Glomerular endothelial cell (primary cell): Measurements from ENCODE around the gene ROS1. TPM values are rescaled to one million over a fixed set of nuclear protein-coding genes. Genes with fewer than 3 reads are reported as not detected.

Experiments used
- DNase-seq: peaks from one replicate; pipeline ENCODE4 v3.0.0-alpha.2; 2011; ENCODE audit warnings: low read depth, low spot score; ENCODE audit errors: extremely low read depth
- total RNA-seq: library from RNA; depleted of rRNA; stranded (reverse); fragments of >200 nt; gene quantifications from 2 replicates; pipeline ENCODE4 v1.2.3, GENCODE V29; 2015

Gene ROS1
- total RNA-seq, 1 donor from 2014 or later: 0.06 TPM

GRCh38 chr6:117326396-117326795 lies 99.3 kb downstream of the ROS1 start:
- DNase-seq: no peak

- no peak for DNase-seq
These were observed 108.5 kb downstream of the ROS1 start for GRCh38 chr6:117317261-117317660.

- no peak for DNase-seq
These were observed 114.0 kb downstream of the ROS1 start for GRCh38 chr6:117311726-117312125.

GRCh38 chr6:117311310-117311709 lies 114.4 kb downstream of the ROS1 start:
- no peak for DNase-seq

- DNase-seq: no peak
These were observed 116.1 kb downstream of the ROS1 start for GRCh38 chr6:117309611-117310010.

GRCh38 chr6:117309069-117309468 lies 116.7 kb downstream of the ROS1 start:
- DNase-seq: no peak

- DNase-seq: no peak
These were observed 118.1 kb downstream of the ROS1 start for GRCh38 chr6:117307655-117308054.

GRCh38 chr6:117306227-117306790 lies 119.4 kb downstream of the ROS1 start:
- DNase-seq: no peak

GRCh38 chr6:117304446-117304845 lies 121.3 kb downstream of the ROS1 start:
- no peak for DNase-seq

- DNase-seq: no peak
These were observed 122.4 kb downstream of the ROS1 start for GRCh38 chr6:117303323-117303722.

- no peak for DNase-seq
These were observed 126.8 kb downstream of the ROS1 start for GRCh38 chr6:117298941-117299340.

GRCh38 chr6:117290173-117290846 lies 135.4 kb downstream of the ROS1 start:
- DNase-seq: no peak

GRCh38 chr6:117288083-117288715 lies 137.5 kb downstream of the ROS1 start:
- no peak for DNase-seq

- no peak for DNase-seq
These were observed 144.8 kb downstream of the ROS1 start for GRCh38 chr6:117280922-117281321.

GRCh38 chr6:117276778-117277316 lies 148.9 kb downstream of the ROS1 start:
- DNase-seq: no peak

GRCh38 chr6:117275711-117276110 lies 150.0 kb downstream of the ROS1 start:
- DNase-seq: no peak

- DNase-seq: no peak
These were observed 150.5 kb downstream of the ROS1 start for GRCh38 chr6:117275205-117275604.

GRCh38 chr6:117272891-117273290 lies 152.9 kb downstream of the ROS1 start:
- no peak for DNase-seq

- DNase-seq: no peak
These were observed 153.5 kb downstream of the ROS1 start for GRCh38 chr6:117272032-117272866.

- DNase-seq: no peak
These were observed 154.8 kb downstream of the ROS1 start for GRCh38 chr6:117270843-117271507.
